NCI-H345 treated with DMSO at 0.1 percent for 48 hours (cell line): ENCODE results near the gene UNC13D.
"Not testable (repeated sequence)": the region's sequence is repeated elsewhere in the genome, so short reads cannot be mapped to it uniquely, and the experiment has no call there.

ENCODE experiments used
- DNase-seq: peaks from one replicate; lab custom pipeline; 2025; ENCODE audit not compliant: unreplicated experiment; lab: John Stamatoyannopoulos, UW

UNC13D gene

GRCh38 chr17:75853433-75853832 lies 9.2 kb upstream of the UNC13D start:
- DNase-seq, result no peak

DNA sequence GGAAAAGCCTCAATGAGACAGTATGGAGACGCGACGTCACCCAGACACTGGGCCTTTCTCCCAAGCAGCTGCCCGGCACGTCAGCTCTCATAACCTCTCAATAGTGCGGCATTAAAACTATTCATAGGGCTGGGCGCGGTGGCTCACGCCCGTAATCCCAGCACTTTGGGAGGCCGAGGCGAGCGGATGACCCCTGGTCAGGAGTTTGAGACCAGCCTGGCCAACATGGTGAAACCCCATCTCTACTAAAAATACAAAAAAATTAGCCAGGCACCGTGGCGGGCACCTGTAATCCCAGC lies 7.4 kb upstream of the UNC13D start:
- DNase-seq, result not testable (repeated sequence)

- DNase-seq, result no peak
Measured at GRCh38 chr17:75850928-75851692, 6.9 kb upstream of the UNC13D start.

DNA sequence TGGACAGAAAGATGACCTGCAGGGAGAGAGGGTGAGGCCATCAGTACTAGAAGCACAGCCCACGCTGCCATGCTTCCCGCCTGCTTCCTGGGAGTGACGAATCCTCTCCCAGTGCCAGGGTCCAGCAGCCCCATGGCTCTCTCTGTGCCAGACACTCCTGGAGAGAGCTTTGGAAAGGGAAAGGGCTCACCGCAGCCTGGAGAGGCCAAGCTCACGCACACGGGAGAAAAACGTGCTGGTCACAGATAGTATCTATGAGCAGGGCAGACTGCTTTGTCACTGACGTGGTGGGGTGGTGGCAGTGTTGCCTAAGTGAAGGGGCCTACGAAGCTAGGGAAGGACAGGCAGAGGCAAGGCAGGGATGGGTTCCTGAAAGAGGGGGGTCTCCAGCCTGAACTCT lies 5.5 kb upstream of the UNC13D start:
- DNase-seq, result no peak

GRCh38 chr17:75849279-75849646 lies 5.1 kb upstream of the UNC13D start:
- no peak for DNase-seq

DNA sequence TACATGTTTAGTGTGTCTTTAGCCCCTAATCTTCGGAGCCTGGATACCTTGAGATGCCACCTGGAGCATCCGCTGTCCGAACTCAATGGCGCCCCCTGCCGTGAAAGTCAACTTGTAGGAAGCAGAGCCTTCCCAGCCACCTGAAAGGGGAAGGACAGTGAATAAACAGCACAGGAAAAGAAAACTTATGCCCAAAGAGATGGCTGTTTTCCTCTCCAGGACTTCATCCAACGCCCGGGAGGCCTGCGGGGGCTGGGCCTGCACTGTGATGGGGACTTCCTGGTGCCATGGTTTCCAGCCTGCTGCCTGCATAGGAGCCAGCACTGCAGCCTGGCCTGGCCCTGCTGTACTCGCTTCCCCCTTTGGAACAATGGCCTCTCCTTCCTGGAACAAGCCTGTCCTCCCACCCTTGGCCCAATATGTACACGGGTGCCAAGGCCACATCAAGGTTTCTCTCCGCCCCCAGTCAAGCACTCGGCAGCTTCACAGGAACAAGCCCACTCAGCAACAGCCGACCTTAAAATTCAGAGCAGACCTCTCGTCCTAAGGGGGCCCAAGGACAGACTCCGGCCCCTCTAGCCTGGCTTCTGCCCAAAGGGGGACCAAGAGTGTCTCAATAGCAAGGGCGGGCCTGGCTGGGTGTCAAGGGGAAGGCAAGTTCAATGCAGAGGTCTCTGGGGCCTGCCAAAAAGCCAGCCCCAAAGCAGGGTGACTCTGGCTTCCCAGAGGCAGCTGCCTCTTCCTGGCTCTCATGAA lies 4.5 kb upstream of the UNC13D start:
- peak; percentile 21 for DNase-seq

GRCh38 chr17:75847614-75848522 lies 3.7 kb upstream of the UNC13D start:
- no peak for DNase-seq

GRCh38 chr17:75846692-75847613 lies 2.7 kb upstream of the UNC13D start:
- DNase-seq, result no peak

GRCh38 chr17:75845933-75846691 lies 1.9 kb upstream of the UNC13D start:
- DNase-seq, result no peak

DNA sequence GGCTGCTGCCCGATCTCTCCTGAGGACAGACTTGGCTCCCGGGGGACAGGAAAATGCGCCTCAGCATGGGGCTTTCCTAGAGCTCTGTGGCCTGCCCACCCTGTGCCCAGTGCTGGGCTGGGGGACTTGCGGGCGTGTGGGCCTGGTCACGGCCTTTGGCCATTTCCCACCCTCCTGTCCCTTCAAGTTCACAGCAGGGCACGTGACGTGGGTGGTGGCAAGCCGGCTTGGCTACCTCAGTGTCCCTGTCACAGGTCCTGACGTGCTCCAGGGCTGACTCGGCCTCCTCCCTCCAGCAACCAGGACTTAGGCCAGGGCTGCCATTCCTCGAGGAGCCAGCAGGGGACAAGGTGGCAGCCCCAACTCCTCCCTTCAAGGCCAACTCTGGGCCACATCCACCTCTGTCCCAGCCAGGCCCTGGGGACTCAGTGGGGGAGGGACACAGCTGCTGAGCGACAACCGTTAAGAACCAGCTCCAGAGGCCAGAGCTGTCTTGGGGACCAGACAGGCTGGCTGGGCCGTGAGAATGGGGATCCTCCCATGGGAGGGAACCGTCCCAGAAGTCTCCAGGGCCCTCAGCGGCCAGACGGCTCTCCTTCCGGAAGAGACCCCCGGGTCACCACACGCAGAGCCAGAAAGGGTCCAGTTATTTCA lies 981 bp upstream of the UNC13D start:
- DNase-seq, result no peak

DNA sequence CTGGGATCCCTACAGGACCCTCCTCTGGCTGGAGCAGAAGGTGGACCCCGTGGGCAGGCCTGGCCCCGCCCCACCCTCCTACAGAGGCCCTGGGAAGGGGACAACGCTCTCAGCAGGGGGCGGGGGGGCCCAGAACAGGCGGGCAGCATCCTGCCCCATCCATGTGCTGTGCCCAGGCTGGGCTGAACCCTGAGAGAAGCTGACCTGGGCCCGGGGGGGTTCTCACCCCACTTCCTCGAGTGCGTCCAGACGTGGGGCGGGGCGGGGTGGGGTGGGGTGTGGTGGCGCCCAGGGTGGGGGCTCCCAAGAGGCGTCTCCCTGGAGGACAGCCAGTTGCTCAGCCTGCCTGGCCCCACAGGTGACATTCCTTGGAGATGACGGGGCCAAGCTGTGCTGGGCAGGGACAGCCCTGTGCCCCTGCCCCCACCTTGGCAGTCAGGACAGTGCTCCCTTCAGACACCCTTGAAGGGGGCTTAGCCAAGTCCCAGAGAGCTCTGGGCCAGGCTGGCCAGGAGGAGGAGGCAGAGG lies 390 bp upstream of the UNC13D start:
- DNase-seq, result no peak

DNA sequence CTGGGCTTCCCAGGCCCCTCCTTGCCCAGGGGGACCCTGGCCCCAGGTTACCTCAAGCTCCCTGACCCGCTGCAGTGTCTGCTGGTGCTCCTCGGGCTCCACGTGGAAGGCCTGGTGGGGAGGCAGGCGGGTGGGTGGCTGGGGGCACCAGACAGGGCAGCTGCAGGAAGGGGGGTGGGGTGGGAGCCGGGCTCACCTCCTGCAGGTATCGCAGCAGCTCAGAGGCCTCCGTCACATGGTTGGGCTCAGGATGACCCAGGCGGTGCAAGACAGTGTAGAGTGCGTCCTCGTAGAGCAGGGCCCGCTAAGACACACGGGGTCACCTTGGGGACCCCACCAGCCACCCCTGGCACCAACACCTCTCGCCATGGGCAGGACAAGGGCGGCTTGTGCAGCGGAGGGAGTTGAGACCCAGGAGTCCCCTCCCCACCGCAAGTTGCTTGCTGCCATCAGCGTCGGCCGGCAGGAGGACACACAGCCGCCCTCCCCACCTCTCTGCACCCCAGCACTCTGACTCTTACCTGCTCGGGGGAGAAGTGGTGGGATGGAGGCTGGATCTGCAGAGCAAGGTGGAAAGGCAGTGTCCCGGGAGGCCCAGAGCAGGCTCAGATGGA lies 1.1 kb downstream of the UNC13D start:
- no peak for DNase-seq

GRCh38 chr17:75842411-75842810 lies 1.8 kb downstream of the UNC13D start:
- no peak for DNase-seq

DNA sequence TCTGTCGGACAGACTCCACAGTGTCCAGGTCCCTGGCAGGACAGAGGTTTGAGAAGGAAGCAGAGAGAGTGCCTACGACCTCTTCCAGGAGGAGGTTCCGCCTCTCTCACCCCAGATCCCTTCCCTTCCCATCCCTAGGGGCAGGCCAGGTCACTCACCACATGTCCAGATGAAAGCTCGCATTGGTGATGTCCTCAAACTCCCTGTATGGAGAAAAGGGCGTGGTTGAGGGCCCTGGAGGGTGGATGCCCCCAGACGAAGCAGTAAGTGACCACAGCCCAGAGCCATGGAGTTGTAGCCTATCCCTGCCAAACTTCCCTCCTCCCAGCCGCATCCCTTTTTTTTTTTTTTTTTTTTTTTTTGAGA lies 3.4 kb downstream of the UNC13D start:
- no peak for DNase-seq

- no peak for DNase-seq
Measured at GRCh38 chr17:75839942-75840798, 4.0 kb downstream of the UNC13D start.

DNA sequence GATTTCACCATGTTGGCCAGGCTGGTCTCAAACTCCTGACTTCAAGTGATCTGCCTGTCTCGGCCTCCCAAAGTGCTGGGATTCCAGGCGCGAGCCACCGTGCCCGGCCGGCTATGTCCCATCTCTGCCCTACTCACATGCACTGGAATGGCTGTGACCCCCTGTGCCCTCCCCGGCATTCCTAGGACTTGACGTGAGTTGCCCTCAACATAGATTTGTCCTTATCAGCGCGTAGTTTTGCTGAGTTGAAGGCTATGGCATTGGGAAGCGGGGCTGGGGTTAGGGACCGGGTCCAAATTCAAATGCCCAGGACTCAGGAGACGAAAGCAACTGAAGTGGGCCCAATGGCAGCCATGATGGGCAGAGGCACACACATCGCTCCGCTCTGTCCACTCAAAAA lies 5.8 kb downstream of the UNC13D start:
- no peak for DNase-seq

GRCh38 chr17:75837899-75838298 lies 6.3 kb downstream of the UNC13D start:
- DNase-seq, result no peak

- no peak for DNase-seq
Measured at GRCh38 chr17:75836605-75837004, 7.6 kb downstream of the UNC13D start.
